A549 (cell line): Measurements from ENCODE around the gene TRIM37. TPM values are rescaled to one million over a fixed set of nuclear protein-coding genes. Genes with fewer than 3 reads are reported as not detected.

ENCODE experiments used
- ATAC-seq, 2 experiments: fragments of 200-7000 bp in 1 of 2; fragments of >200 bp in 1 of 2; cut with Nextera tagmentation in 1 of 2; cut with Tn5 transposase in 1 of 2; 3 replicates each; pipeline versions ENCODE4 v1.8.0 to v1.9.1; 2018 to 2020; ENCODE audit warnings: mild to moderate bottlenecking in 1 of 2, moderate library complexity in 1 of 2
- CTCF ChIA-PET: fragments of 300-600 bp; sonication (Branson Sonifier 250); formaldehyde crosslinking; extraction: SDS; loops from one replicate; lab custom pipeline; 2021; ENCODE audit warnings: antibody characterized with exemption, inconsistent platforms; lab: Yijun Ruan, JAX
- POLR2A ChIA-PET: fragments of 350-600 bp; formaldehyde crosslinking; extraction: SDS; loops from one replicate; lab custom pipeline; 2021; ENCODE audit warnings: antibody characterized with exemption, inconsistent platforms; lab: Yijun Ruan, JAX
- DNase-seq, 2 experiments: peaks; one replicate each; pipeline versions ENCODE4 v3.0.0 to v3.0.0-alpha.2; 2011 to 2016; ENCODE audit warnings: low read depth in 1 of 2, low spot score in 1 of 2
- FAIRE-seq: peaks from 2 replicates; lab custom pipeline; 2011; peaks lifted over from hg19 to GRCh38; lab: Jason Lieb, UNC
- H3K27ac ChIP-seq, 2 experiments: fragments of >200 bp; sonication (Bioruptor Twin); formaldehyde crosslinking; 3 replicates each; pipeline ENCODE4 v1.5.1; 2016 to 2017
- H3K4me1 ChIP-seq: fragments of >200 bp; sonication (Bioruptor Twin); formaldehyde crosslinking; 3 replicates; pipeline ENCODE4 v1.6.1; 2016
- H3K4me2 ChIP-seq: fragments of >200 bp; sonication (Bioruptor Twin); formaldehyde crosslinking; 3 replicates; pipeline ENCODE4 v1.6.1; 2016
- H3K4me3 ChIP-seq: fragments of >200 bp; sonication (Bioruptor Twin); formaldehyde crosslinking; 3 replicates; pipeline ENCODE4 v1.5.1; 2016
- H3K9me3 ChIP-seq: fragments of >200 bp; sonication (Bioruptor Twin); formaldehyde crosslinking; 3 replicates; pipeline ENCODE4 v1.6.1; 2016
- ATOH8 ChIP-seq: fragments of 250-450 bp; sonication (Bioruptor Pico); IDR thresholded peaks from 2 replicates; pipeline ENCODE4 v1.5.0; 2020; ENCODE audit warnings: low read depth, mild to moderate bottlenecking, moderate library complexity
- BCL3 ChIP-seq: fragments of >200 bp; sonication (Bioruptor Twin); formaldehyde crosslinking; IDR thresholded peaks from 3 replicates; pipeline ENCODE4 v1.6.1; 2016
- CHD4 ChIP-seq: fragments of 200-600 bp; sonication (generic); IDR thresholded peaks from 2 replicates; pipeline ENCODE4 v1.6.1; 2016; ENCODE audit warnings: antibody characterized with exemption, mild to moderate bottlenecking, borderline replicate concordance
- CTCF ChIP-seq: fragments of >200 bp; sonication (Bioruptor Twin); formaldehyde crosslinking; IDR thresholded peaks from 3 replicates; pipeline ENCODE4 v1.5.1; 2016
- ELK1 ChIP-seq: fragments of 150-350 bp; IDR thresholded peaks from 2 replicates; pipeline ENCODE4 v1.6.1; 2014; ENCODE audit warnings: low read depth, mild to moderate bottlenecking, low read length
- FOSL2 ChIP-seq, 2 experiments: fragments of 450-650 bp in 1 of 2; fragments of >200 bp in 1 of 2; sonication (Bioruptor Twin) in 1 of 2; formaldehyde crosslinking; IDR thresholded peaks; 2 replicates each; pipeline versions ENCODE4 v1.5.0 to v1.6.1; 2016 to 2020; ENCODE audit warnings: mild to moderate bottlenecking in 1 of 2, moderate library complexity in 1 of 2
- HES2 ChIP-seq: fragments of >200 bp; sonication (Bioruptor Twin); formaldehyde crosslinking; IDR thresholded peaks from 2 replicates; pipeline ENCODE4 v1.6.1; 2016
- HMGXB4 ChIP-seq: fragments of 250-450 bp; sonication (Bioruptor Pico); IDR thresholded peaks from 2 replicates; pipeline ENCODE4 v1.5.0; 2021; ENCODE audit warnings: mild to moderate bottlenecking, moderate library complexity, borderline replicate concordance
- JUN ChIP-seq, 2 experiments: fragments of >200 bp; sonication (Bioruptor Twin); formaldehyde crosslinking; IDR thresholded peaks; 2 replicates in 1 of 2; 3 replicates in 1 of 2; pipeline ENCODE4 v1.6.1; 2016 to 2017
- MAX ChIP-seq: IDR thresholded peaks from 2 replicates; pipeline ENCODE4 v1.6.1; 2012
- MAZ ChIP-seq: fragments of 150-350 bp; IDR thresholded peaks from 2 replicates; pipeline ENCODE4 v1.6.1; 2014; ENCODE audit warnings: antibody characterized with exemption, low read depth, low read length, borderline replicate concordance
- NFE2L2 ChIP-seq: fragments of 150-350 bp; conservative IDR thresholded peaks from 2 replicates; pipeline ENCODE4 v1.6.1; 2014; ENCODE audit warnings: low read length
- NR3C1 ChIP-seq: fragments of >200 bp; sonication (Bioruptor Twin); formaldehyde crosslinking; IDR thresholded peaks from 3 replicates; pipeline ENCODE4 v1.6.1; 2017
- PBX3 ChIP-seq: IDR thresholded peaks from 2 replicates; pipeline ENCODE4 v1.6.1; 2012
- RAD21 ChIP-seq, 2 experiments: fragments of >200 bp in 1 of 2; sonication (Bioruptor Twin) in 1 of 2; formaldehyde crosslinking in 1 of 2; IDR thresholded peaks in 1 of 2; conservative IDR thresholded peaks in 1 of 2; 2 replicates in 1 of 2; 3 replicates in 1 of 2; pipeline ENCODE4 v1.6.1; 2012 to 2018; ENCODE audit warnings: inconsistent platforms in 1 of 2
- RARB ChIP-seq: fragments of 250-450 bp; sonication (Bioruptor Pico); IDR thresholded peaks from 2 replicates; pipeline ENCODE4 v1.8.0; 2021; ENCODE audit warnings: mild to moderate bottlenecking, moderate library complexity
- SMC3 ChIP-seq: fragments of >200 bp; sonication (Bioruptor Twin); formaldehyde crosslinking; IDR thresholded peaks from 3 replicates; pipeline ENCODE4 v1.6.1; 2018; ENCODE audit warnings: inconsistent platforms
- USF2 ChIP-seq: fragments of 450-650 bp; IDR thresholded peaks from 2 replicates; pipeline ENCODE4 v1.6.1; 2014; ENCODE audit warnings: antibody characterized with exemption
- WGBS: methylation state at CpG from one replicate; pipeline ENCODE4 v1.1.6; 2017; ENCODE audit errors: missing lambda C conversion rate; 5-methylcytosine and 5-hydroxymethylcytosine counted together
- polyA plus RNA-seq, 4 experiments: library from polyadenylated mRNA; depleted of rRNA in 3 of 4; stranded (reverse); fragments of >200 nt; fragmentation: RNase III in 1 of 4; extraction: RNeasy Plus Mini Kit Qiagen cat#74134 plus additional on column Dnase treatment in 1 of 4; gene quantifications; 2 replicates in 3 of 4; 3 replicates in 1 of 4; pipeline ENCODE4 v1.2.3, GENCODE V29; 2011 to 2017

TRIM37 gene
- polyA plus RNA-seq, 2 of the 4 experiments (the other 2 are of a cell fraction): 29.4 to 56.3 TPM

GRCh38 chr17:58998871-58999270, 107.8 kb downstream of the TRIM37 start:
- ATAC-seq (no peak), DNase-seq (no peak), FAIRE-seq (peak; percentile 43)
- Histone ChIP-seq H3K4me1 (peaks cover 14% of the 10 kb centered on the region), H3K9me3 (no peaks in the 10 kb centered on the region)
- CTCF ChIA-PET: interaction anchor here (1.0 to 2.4 kb wide), 3 partner anchors 288 to 480 kb away, joined by 3 to 6 read pairs (median 3); no protein-coding TSS in a partner anchor
- WGBS: 82% methylated on average over 4 of the region's 4 CpGs
- TF ChIP-seq NR3C1 (no peak), CHD4 (no peak), BCL3 (no peak), CTCF (no peak), HES2 (no peak)
- TF ChIP-seq, all 56 proteins: peak for 0
- POLR2A ChIA-PET: no interaction called here
- H3K27ac ChIP-seq: no peak overlapping the region
- H3K4me2 ChIP-seq: no peak overlapping the region
- no peak overlapping the region for H3K4me3 ChIP-seq

GRCh38 chr17:58997756-58998553, 108.7 kb downstream of the TRIM37 start:
- 58% methylated on average over 7 of the region's 7 CpGs for WGBS
- DNase-seq (no peak), FAIRE-seq (peak; percentile 23), ATAC-seq (no peak)
- TF ChIP-seq MAZ: no peak
- TF ChIP-seq ELK1: no peak
- no peak for TF ChIP-seq FOSL2 (IDR thresholded peaks at IDR 0.05)
- peak; percentile 38 for TF ChIP-seq FOSL2 (CRISPR knock-in tag; IDR thresholded peaks at IDR 0.05)
- no peak for TF ChIP-seq SMC3
- TF ChIP-seq ATOH8 (CRISPR knock-in tag): no peak
- no peak for TF ChIP-seq PBX3
- no peak for TF ChIP-seq HES2
- TF ChIP-seq JUN (IDR thresholded peaks at IDR 0.05): no peak
- H3K4me1 ChIP-seq: peaks cover 14% of the 10 kb centered on the region
- H3K9me3 ChIP-seq: no peaks in the 10 kb centered on the region
- ChIA-PET CTCF (interaction anchor here (0.9 to 2.4 kb wide), 5 partner anchors 8 to 480 kb away, joined by 3 to 8 read pairs (median 4); no protein-coding TSS in a partner anchor), POLR2A (no interaction called here)
- no peak overlapping the region for H3K4me3 ChIP-seq
- no peak overlapping the region for H3K27ac ChIP-seq
- peak overlapping the region; percentile 39 for H3K4me2 ChIP-seq

GRCh38 chr17:58996968-58997367, 109.7 kb downstream of the TRIM37 start:
- no peak for FAIRE-seq
- ChIA-PET CTCF (interaction anchor here (0.5 to 1.3 kb wide), 6 partner anchors 9 to 419 kb away, joined by 3 to 8 read pairs (median 4); no protein-coding TSS in a partner anchor), POLR2A (no interaction called here)
- H3K4me3 ChIP-seq: no peak overlapping the region
- peaks cover 22% of the 10 kb centered on the region for H3K4me1 ChIP-seq
- no peak for ATAC-seq
- no peak overlapping the region for H3K4me2 ChIP-seq
- H3K27ac ChIP-seq: no peak overlapping the region
- 92% methylated on average over 4 of the region's 4 CpGs for WGBS
- no peaks in the 10 kb centered on the region for H3K9me3 ChIP-seq
- DNase-seq: no peak
- TF ChIP-seq RARB: no peak
- TF ChIP-seq RAD21 (conservative IDR thresholded peaks at IDR 0.05 in 1 of 2, IDR thresholded peaks at IDR 0.05 in 1 of 2): no peak
- TF ChIP-seq BCL3: no peak
- no peak for TF ChIP-seq HMGXB4
- no peak for TF ChIP-seq SMC3
- TF ChIP-seq USF2: no peak
- TF ChIP-seq NFE2L2: no peak
- no peak for TF ChIP-seq MAX
